Endothelial cell of umbilical vein (primary cell): ENCODE data around the gene EFEMP1. TPM values are rescaled to one million over a fixed set of nuclear protein-coding genes. Genes with fewer than 3 reads are reported as not detected.
"Not testable (repeated sequence)": the region's sequence is repeated elsewhere in the genome, so short reads cannot be mapped to it uniquely, and the experiment has no call there.

Source experiments
- BruUV-seq: library from RNA; stranded (reverse); fragments of 400-500 nt; replicated peaks from 2 replicates; lab custom pipeline; 2021; lab: Mats Ljungman, UMichigan
- CTCF ChIA-PET: fragments of 300-600, 350-600 bp; sonication (Branson Sonifier 250); formaldehyde crosslinking; loops from one replicate; lab custom pipeline; 2021; ENCODE audit warnings: antibody characterized with exemption, inconsistent platforms; lab: Charles Lee
- POLR2A ChIA-PET: fragments of 300-600, 350-600 bp; sonication (Branson Sonifier 250); formaldehyde crosslinking; loops from one replicate; lab custom pipeline; 2021; ENCODE audit warnings: antibody characterized with exemption, inconsistent platforms; lab: Charles Lee
- DNase-seq: peaks from one replicate; pipeline ENCODE4 v3.0.0-alpha.2; 2011; ENCODE audit warnings: low read depth, low spot score
- FAIRE-seq: peaks from 2 replicates; lab custom pipeline; 2011; peaks lifted over from hg19 to GRCh38; lab: Jason Lieb, UNC
- H2AFZ ChIP-seq: 2 replicates; pipeline ENCODE4 v1.6.0; 2012; ENCODE audit warnings: low read depth, low read length, control low read depth, inconsistent platforms
- H3K27ac ChIP-seq: 2 replicates; pipeline ENCODE4 v1.5.1; 2011; ENCODE audit warnings: low read depth, mild to moderate bottlenecking, control low read depth, low read length, moderate library complexity; ENCODE audit not compliant: insufficient read depth
- H3K27me3 ChIP-seq, 2 experiments: 2 replicates each; pipeline versions ENCODE4 v1.6.0 to v1.6.1; 2011; ENCODE audit warnings: low read length in 2 of 2, mixed read lengths in 1 of 2; ENCODE audit not compliant: control insufficient read depth in 2 of 2, insufficient read depth in 2 of 2
- H3K36me3 ChIP-seq, 2 experiments: 2 replicates in 1 of 2; 3 replicates in 1 of 2; pipeline ENCODE4 v1.5.1; 2011; ENCODE audit warnings: low read length in 2 of 2, mild to moderate bottlenecking in 1 of 2, moderate library complexity in 1 of 2; ENCODE audit not compliant: control insufficient read depth in 2 of 2, insufficient read depth in 2 of 2; ENCODE audit errors: extremely low read depth in 1 of 2
- H3K4me1 ChIP-seq: 3 replicates; pipeline ENCODE4 v1.5.1; 2011; ENCODE audit warnings: mild to moderate bottlenecking, low read length; ENCODE audit not compliant: control insufficient read depth, insufficient read depth; ENCODE audit errors: extremely low read depth
- H3K4me2 ChIP-seq: 2 replicates; pipeline ENCODE4 v1.6.1; 2011; ENCODE audit warnings: low read length, control low read depth, mixed read lengths; ENCODE audit not compliant: insufficient read depth
- H3K4me3 ChIP-seq, 3 experiments: fragments of 200-600 bp in 1 of 3; sonication (generic), shearing (Covaris generic) in 1 of 3; replicated peaks in 1 of 3; 2 replicates each; pipeline ENCODE4 v1.5.1; 2011 to 2016; ENCODE audit warnings: control low read depth in 3 of 3, low read length in 3 of 3, mild to moderate bottlenecking in 2 of 3, inconsistent platforms in 1 of 3, low read depth in 1 of 3, moderate library complexity in 1 of 3; ENCODE audit not compliant: insufficient read depth in 1 of 3
- H3K79me2 ChIP-seq: 2 replicates; pipeline ENCODE4 v1.6.0; 2012; ENCODE audit warnings: low read length, inconsistent platforms; ENCODE audit not compliant: control insufficient read depth, insufficient read depth
- H3K9ac ChIP-seq: replicated peaks from 2 replicates; pipeline ENCODE3; 2011; ENCODE audit warnings: low read length, control low read depth; ENCODE audit not compliant: insufficient read depth; ENCODE audit errors: extremely low read depth
- H3K9me1 ChIP-seq: replicated peaks from 3 replicates; pipeline ENCODE4 v1.6.0; 2011; ENCODE audit warnings: mild to moderate bottlenecking, low read length; ENCODE audit not compliant: control insufficient read depth, insufficient read depth; ENCODE audit errors: extremely low read depth
- H3K9me3 ChIP-seq: replicated peaks from 2 replicates; pipeline ENCODE4 v1.5.1; 2012; ENCODE audit warnings: low read length, inconsistent platforms; ENCODE audit not compliant: control insufficient read depth, insufficient read depth
- H4K20me1 ChIP-seq: replicated peaks from 2 replicates; pipeline ENCODE3; 2011; ENCODE audit warnings: mild to moderate bottlenecking, low read length; ENCODE audit not compliant: control insufficient read depth, insufficient read depth; ENCODE audit errors: extremely low read depth
- CTCF ChIP-seq, 2 donors: IDR thresholded peaks; 1 replicate in 1 of 2; 2 replicates in 1 of 2; pipeline ENCODE4 v1.5.1; 2011; ENCODE audit warnings: low read length in 2 of 2, mild to moderate bottlenecking in 2 of 2, moderate library complexity in 2 of 2, control low read depth in 1 of 2, inconsistent platforms in 1 of 2, low read depth in 1 of 2; ENCODE audit not compliant: insufficient read depth in 1 of 2; ENCODE audit errors: extremely low read depth in 1 of 2
- EZH2 ChIP-seq: IDR thresholded peaks from 2 replicates; pipeline ENCODE4 v1.6.1; 2012; ENCODE audit warnings: borderline replicate concordance, low read depth, mild to moderate bottlenecking, moderate library complexity, low read length, inconsistent platforms; ENCODE audit not compliant: severe bottlenecking
- JUN ChIP-seq: IDR thresholded peaks from 2 replicates; pipeline ENCODE4 v1.6.1; 2011; ENCODE audit warnings: borderline replicate concordance, low read depth; ENCODE audit not compliant: insufficient read length, insufficient read depth
- MYC ChIP-seq: IDR thresholded peaks from one replicate; pipeline ENCODE4 v1.6.1; 2011; ENCODE audit warnings: mild to moderate bottlenecking, low read depth, low read length
- POLR2A ChIP-seq: IDR thresholded peaks from 2 replicates; pipeline ENCODE4 v1.6.1; 2012; ENCODE audit warnings: low read depth, mild to moderate bottlenecking, control low read depth, low read length
- POLR2AphosphoS5 ChIP-seq: IDR thresholded peaks from 2 replicates; pipeline ENCODE4 v1.6.1; 2012; ENCODE audit warnings: low read depth, mild to moderate bottlenecking, control low read depth, low read length, moderate library complexity; ENCODE audit not compliant: insufficient read depth
- dilution Hi-C: fragments of 300-500 bp; cut with MboI; formaldehyde crosslinking; loops from one replicate; pipeline ENCODE4 v1.15.0; 2019; ENCODE audit warnings: low sequenced_read_pairs; ENCODE audit not compliant: extremely low pct_ligation_motif_present
- intact Hi-C: fragments of 100-400 bp; cut with micrococcal nuclease; formaldehyde crosslinking; loops from one replicate; pipeline ENCODE4 v1.10.0; 2022
- polyA plus RNA-seq, 4 experiments: library from polyadenylated mRNA; depleted of rRNA in 3 of 4; stranded (reverse) in 3 of 4; unstranded in 1 of 4; fragments of >200 nt; gene quantifications; 2 replicates each; pipeline versions ENCODE4 v1.2.1 to v1.2.3, GENCODE V29; 2011 to 2012; ENCODE audit warnings: missing spikeins in 1 of 4
- total RNA-seq: library from RNA; stranded (reverse); gene quantifications from 2 replicates; pipeline ENCODE4 v1.2.3, GENCODE V29; 2021

EFEMP1 gene
- total and polyA plus RNA-seq, 2 donors (not counting 3 experiments of a cell fraction or from before 2014, with no cell fraction given), result 2,981 to 11,813 TPM

GRCh38 chr2:55839182-55839819 is 84.3 kb downstream of the EFEMP1 start:
- no peak for FAIRE-seq
- H3K4me1 ChIP-seq, result no peaks in the 10 kb centered on the region
- H3K27me3 ChIP-seq, result no peaks in the 10 kb centered on the region
- no peak overlapping the region for H3K4me2 ChIP-seq
- no peak overlapping the region for H2AFZ ChIP-seq
- POLR2A ChIA-PET, result no interaction called here
- H3K9me3 ChIP-seq, result no peaks in the 10 kb centered on the region
- H3K79me2 ChIP-seq, result no peaks in the 10 kb centered on the region
- intact Hi-C loops (no loop called here), dilution Hi-C loops (no loop called here)
- DNase-seq, result no peak
- H3K4me3 ChIP-seq, result no peak overlapping the region
- CTCF ChIA-PET, result interaction anchor here (1.6 kb wide), 1 partner anchor 11 kb away, joined by 5 read pairs; no protein-coding TSS in a partner anchor
- BruUV-seq, result no TSS peak
- H3K36me3 ChIP-seq, result no peaks in the 10 kb centered on the region
- H3K9me1 ChIP-seq, result no peaks in the 10 kb centered on the region
- TF ChIP-seq JUN, result no peak
- TF ChIP-seq CTCF (IDR thresholded peaks at IDR 0.05; ENCODE audit: extremely low read depth in 1 of 2, insufficient read depth in 1 of 2, low read depth in 1 of 2, low read length in 2 of 2), result no peak
- TF ChIP-seq MYC, result no peak
- H3K27ac ChIP-seq, result no peak overlapping the region
- no peaks in the 10 kb centered on the region for H4K20me1 ChIP-seq
- H3K9ac ChIP-seq, result no peak overlapping the region

GRCh38 chr2:55838653-55839052 is 84.9 kb downstream of the EFEMP1 start:
- DNase-seq, result no peak
- POLR2A ChIA-PET, result no interaction called here
- Histone ChIP-seq H3K4me1 (no peaks in the 10 kb centered on the region), H3K9ac (no peak overlapping the region), H3K9me3 (no peaks in the 10 kb centered on the region), H3K36me3 (no peaks in the 10 kb centered on the region), H3K9me1 (no peaks in the 10 kb centered on the region), H2AFZ (no peak overlapping the region), H3K27me3 (no peaks in the 10 kb centered on the region), H3K4me3 (no peak overlapping the region), H3K4me2 (no peak overlapping the region), H4K20me1 (no peaks in the 10 kb centered on the region), H3K79me2 (no peaks in the 10 kb centered on the region), H3K27ac (no peak overlapping the region)
- TF ChIP-seq POLR2AphosphoS5, result no peak
- no peak for TF ChIP-seq EZH2
- no peak for TF ChIP-seq POLR2A
- no TSS peak for BruUV-seq
- CTCF ChIA-PET, result no interaction called here
- intact Hi-C loops (no loop called here), dilution Hi-C loops (no loop called here)
- FAIRE-seq, result no peak

GRCh38 chr2:55838117-55838516 is 85.5 kb downstream of the EFEMP1 start:
- H2AFZ ChIP-seq, H3K27ac ChIP-seq, H4K20me1 ChIP-seq, FAIRE-seq, DNase-seq, H3K9ac ChIP-seq, dilution Hi-C loops, POLR2A ChIA-PET, H3K4me2 ChIP-seq, BruUV-seq, H3K9me3 ChIP-seq, H3K4me3 ChIP-seq, intact Hi-C loops, H3K36me3 ChIP-seq, H3K9me1 ChIP-seq, H3K4me1 ChIP-seq, H3K79me2 ChIP-seq, H3K27me3 ChIP-seq: not testable (repeated sequence)
- CTCF ChIA-PET, result interaction anchor here (1.4 kb wide), 1 partner anchor 66 kb away, joined by 4 read pairs; no protein-coding TSS in a partner anchor
